ENCODE data around the gene ELP6.

DNA sequence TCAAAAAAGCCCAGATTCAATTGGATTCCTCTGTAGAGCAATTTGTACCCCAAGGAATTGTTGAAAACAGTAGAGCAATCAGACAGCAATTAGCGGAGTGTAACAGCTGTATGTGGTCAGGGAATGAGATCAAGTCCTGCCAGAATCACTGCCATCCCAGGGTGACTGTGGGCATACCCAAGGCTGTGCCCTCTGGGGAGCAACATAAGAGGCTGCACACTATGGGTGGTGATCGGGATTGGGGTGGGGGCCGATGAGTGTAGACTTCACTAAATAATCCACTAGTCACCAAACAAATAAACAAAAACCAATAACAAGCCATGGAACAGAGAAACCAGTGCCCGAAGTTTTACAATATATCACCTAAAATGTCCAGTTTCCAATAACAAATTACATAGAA is 12.1 kb upstream of the ELP6 start:
- TF ChIP-seq BRCA1 (IDR thresholded peaks at IDR 0.05) (no peak), BRCA1 (CRISPR knock-in tag; IDR thresholded peaks at IDR 0.05) (no peak), ZEB2 (IDR thresholded peaks at IDR 0.05) (no peak), ZNF584 (CRISPR knock-in tag; IDR thresholded peaks at IDR 0.05; ENCODE audit: low read depth) (no peak), RCOR1 (IDR thresholded peaks at IDR 0.05; ENCODE audit: borderline replicate concordance in 1 of 2, low read depth in 2 of 2, low read length in 2 of 2) (no peak), ZNF263 (CRISPR knock-in tag; IDR thresholded peaks at IDR 0.05; ENCODE audit: borderline replicate concordance) (no peak), ZNF133 (CRISPR knock-in tag; IDR thresholded peaks at IDR 0.05) (no peak), SRF (CRISPR knock-in tag; IDR thresholded peaks at IDR 0.05) (no peak), KAT7 (CRISPR knock-in tag; IDR thresholded peaks at IDR 0.05; ENCODE audit: borderline replicate concordance) (no peak), HDAC1 (IDR thresholded peaks at IDR 0.05) (no peak)
- TF ChIP-seq, protein P1, sequence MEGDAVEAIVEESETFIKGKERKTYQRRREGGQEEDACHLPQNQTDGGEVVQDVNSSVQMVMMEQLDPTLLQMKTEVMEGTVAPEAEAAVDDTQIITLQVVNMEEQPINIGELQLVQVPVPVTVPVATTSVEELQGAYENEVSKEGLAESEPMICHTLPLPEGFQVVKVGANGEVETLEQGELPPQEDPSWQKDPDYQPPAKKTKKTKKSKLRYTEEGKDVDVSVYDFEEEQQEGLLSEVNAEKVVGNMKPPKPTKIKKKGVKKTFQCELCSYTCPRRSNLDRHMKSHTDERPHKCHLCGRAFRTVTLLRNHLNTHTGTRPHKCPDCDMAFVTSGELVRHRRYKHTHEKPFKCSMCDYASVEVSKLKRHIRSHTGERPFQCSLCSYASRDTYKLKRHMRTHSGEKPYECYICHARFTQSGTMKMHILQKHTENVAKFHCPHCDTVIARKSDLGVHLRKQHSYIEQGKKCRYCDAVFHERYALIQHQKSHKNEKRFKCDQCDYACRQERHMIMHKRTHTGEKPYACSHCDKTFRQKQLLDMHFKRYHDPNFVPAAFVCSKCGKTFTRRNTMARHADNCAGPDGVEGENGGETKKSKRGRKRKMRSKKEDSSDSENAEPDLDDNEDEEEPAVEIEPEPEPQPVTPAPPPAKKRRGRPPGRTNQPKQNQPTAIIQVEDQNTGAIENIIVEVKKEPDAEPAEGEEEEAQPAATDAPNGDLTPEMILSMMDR (IDR thresholded peaks at IDR 0.05 in 2 of 3, conservative IDR thresholded peaks at IDR 0.05 in 1 of 3; ENCODE audit: insufficient read depth in 2 of 3, low read depth in 1 of 3, low read length in 3 of 3): no peak
- TF ChIP-seq, protein P2, sequence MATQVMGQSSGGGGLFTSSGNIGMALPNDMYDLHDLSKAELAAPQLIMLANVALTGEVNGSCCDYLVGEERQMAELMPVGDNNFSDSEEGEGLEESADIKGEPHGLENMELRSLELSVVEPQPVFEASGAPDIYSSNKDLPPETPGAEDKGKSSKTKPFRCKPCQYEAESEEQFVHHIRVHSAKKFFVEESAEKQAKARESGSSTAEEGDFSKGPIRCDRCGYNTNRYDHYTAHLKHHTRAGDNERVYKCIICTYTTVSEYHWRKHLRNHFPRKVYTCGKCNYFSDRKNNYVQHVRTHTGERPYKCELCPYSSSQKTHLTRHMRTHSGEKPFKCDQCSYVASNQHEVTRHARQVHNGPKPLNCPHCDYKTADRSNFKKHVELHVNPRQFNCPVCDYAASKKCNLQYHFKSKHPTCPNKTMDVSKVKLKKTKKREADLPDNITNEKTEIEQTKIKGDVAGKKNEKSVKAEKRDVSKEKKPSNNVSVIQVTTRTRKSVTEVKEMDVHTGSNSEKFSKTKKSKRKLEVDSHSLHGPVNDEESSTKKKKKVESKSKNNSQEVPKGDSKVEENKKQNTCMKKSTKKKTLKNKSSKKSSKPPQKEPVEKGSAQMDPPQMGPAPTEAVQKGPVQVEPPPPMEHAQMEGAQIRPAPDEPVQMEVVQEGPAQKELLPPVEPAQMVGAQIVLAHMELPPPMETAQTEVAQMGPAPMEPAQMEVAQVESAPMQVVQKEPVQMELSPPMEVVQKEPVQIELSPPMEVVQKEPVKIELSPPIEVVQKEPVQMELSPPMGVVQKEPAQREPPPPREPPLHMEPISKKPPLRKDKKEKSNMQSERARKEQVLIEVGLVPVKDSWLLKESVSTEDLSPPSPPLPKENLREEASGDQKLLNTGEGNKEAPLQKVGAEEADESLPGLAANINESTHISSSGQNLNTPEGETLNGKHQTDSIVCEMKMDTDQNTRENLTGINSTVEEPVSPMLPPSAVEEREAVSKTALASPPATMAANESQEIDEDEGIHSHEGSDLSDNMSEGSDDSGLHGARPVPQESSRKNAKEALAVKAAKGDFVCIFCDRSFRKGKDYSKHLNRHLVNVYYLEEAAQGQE (IDR thresholded peaks at IDR 0.05; ENCODE audit: borderline replicate concordance): no peak
- TF ChIP-seq, protein P2 (CRISPR knock-in tag; IDR thresholded peaks at IDR 0.05; ENCODE audit: low read depth): no peak
